Activated effector memory CD4-positive, alpha-beta T cell treated with anti-CD3 and anti-CD28 coated beads, Interleukin-2, amount 50 U/mL, for 16 hours (primary cell): Measurements from ENCODE around the gene ATP11B.
"Not testable (repeated sequence)": the region's sequence is repeated elsewhere in the genome, so short reads cannot be mapped to it uniquely, and the experiment has no call there.

Experiments
- DNase-seq: peaks from one replicate; pipeline ENCODE4 v3.0.0-alpha.2; 2020

The ATP11B gene

GRCh38 chr3:182837855-182838454, 44.7 kb downstream of the ATP11B start:
- DNase-seq, result no peak

GRCh38 chr3:182843478-182843877, 50.2 kb downstream of the ATP11B start:
- DNase-seq, result no peak

GRCh38 chr3:182848906-182849305, 55.6 kb downstream of the ATP11B start:
- DNase-seq, result no peak

- no peak for DNase-seq
These were observed 61.8 kb downstream of the ATP11B start for GRCh38 chr3:182855076-182855475.

GRCh38 chr3:182861348-182861747, 68.0 kb downstream of the ATP11B start:
- no peak for DNase-seq

- DNase-seq, result no peak
These were observed 69.0 kb downstream of the ATP11B start for GRCh38 chr3:182862159-182862860.

- no peak for DNase-seq
These were observed 75.8 kb downstream of the ATP11B start for GRCh38 chr3:182869059-182869458.

GRCh38 chr3:182870917-182871316, 77.6 kb downstream of the ATP11B start:
- DNase-seq, result not testable (repeated sequence)

- no peak for DNase-seq
These were observed 85.8 kb downstream of the ATP11B start for GRCh38 chr3:182879031-182879611.

- no peak for DNase-seq
These were observed 93.2 kb downstream of the ATP11B start for GRCh38 chr3:182886497-182886896.

- no peak for DNase-seq
These were observed 96.8 kb downstream of the ATP11B start for GRCh38 chr3:182889948-182890629.

GRCh38 chr3:182891364-182891763, 98.1 kb downstream of the ATP11B start:
- DNase-seq, result no peak

- DNase-seq, result no peak
These were observed 98.9 kb downstream of the ATP11B start for GRCh38 chr3:182892226-182892625.

- no peak for DNase-seq
These were observed 102.3 kb downstream of the ATP11B start for GRCh38 chr3:182895513-182896112.

- no peak for DNase-seq
These were observed 103.2 kb downstream of the ATP11B start for GRCh38 chr3:182896553-182896952.

- no peak for DNase-seq
These were observed 108.9 kb downstream of the ATP11B start for GRCh38 chr3:182902236-182902635.

- no peak for DNase-seq
These were observed 110.9 kb downstream of the ATP11B start for GRCh38 chr3:182904164-182904563.

GRCh38 chr3:182905623-182906022, 112.3 kb downstream of the ATP11B start:
- no peak for DNase-seq

- DNase-seq, result no peak
These were observed 112.7 kb downstream of the ATP11B start for GRCh38 chr3:182906036-182906435.

- no peak for DNase-seq
These were observed 115.2 kb downstream of the ATP11B start for GRCh38 chr3:182908471-182908870.

- DNase-seq, result no peak
These were observed 116.2 kb downstream of the ATP11B start for GRCh38 chr3:182909318-182910040.

GRCh38 chr3:182910936-182911781, 117.9 kb downstream of the ATP11B start:
- DNase-seq, result no peak
